ENCODE data around the gene C5orf47.

Gene C5orf47

GRCh38 chr5:173971681-173972345 lies 17.2 kb upstream of the C5orf47 start:
- Histone ChIP-seq H3K4me3 (ENCODE audit: low read length) (no peak overlapping the region), H3K9me3 (ENCODE audit: control insufficient read depth, low read length) (no peaks in the 10 kb centered on the region), H3K27me3 (replicated peaks; ENCODE audit: control insufficient read depth, insufficient read depth, low read length) (peaks cover 10% of the 10 kb centered on the region), H3K4me1 (ENCODE audit: control insufficient read depth, insufficient read depth, low read length) (peaks cover 11% of the 10 kb centered on the region), H3K36me3 (ENCODE audit: control insufficient read depth, insufficient read depth, low read length, severe bottlenecking) (no peaks in the 10 kb centered on the region), H3K9ac (ENCODE audit: low read length) (no peak overlapping the region)
- no peak for DNase-seq (ENCODE audit: low read depth)

- Histone ChIP-seq H3K4me1 (ENCODE audit: control insufficient read depth, insufficient read depth, low read length) (peaks cover 11% of the 10 kb centered on the region), H3K9me3 (ENCODE audit: control insufficient read depth, low read length) (no peaks in the 10 kb centered on the region), H3K27me3 (replicated peaks; ENCODE audit: control insufficient read depth, insufficient read depth, low read length) (peaks cover 10% of the 10 kb centered on the region), H3K9ac (ENCODE audit: low read length) (peak overlapping the region; percentile 68), H3K36me3 (ENCODE audit: control insufficient read depth, insufficient read depth, low read length, severe bottlenecking) (no peaks in the 10 kb centered on the region), H3K4me3 (ENCODE audit: low read length) (peak overlapping the region; percentile 84)
- DNase-seq (ENCODE audit: low read depth) = no peak
Measured at GRCh38 chr5:173972607-173972924, 16.4 kb upstream of the C5orf47 start.

GRCh38 chr5:173972925-173973615 lies 15.9 kb upstream of the C5orf47 start:
- peak; percentile 94 for DNase-seq (ENCODE audit: low read depth)
- no peaks in the 10 kb centered on the region for H3K9me3 ChIP-seq (ENCODE audit: control insufficient read depth, low read length)
- H3K4me3 ChIP-seq (ENCODE audit: low read length) = peak overlapping the region; percentile 84
- peaks cover 10% of the 10 kb centered on the region for H3K27me3 ChIP-seq (replicated peaks; ENCODE audit: control insufficient read depth, insufficient read depth, low read length)
- peak overlapping the region; percentile 68 for H3K9ac ChIP-seq (ENCODE audit: low read length)
- H3K36me3 ChIP-seq (ENCODE audit: control insufficient read depth, insufficient read depth, low read length, severe bottlenecking) = no peaks in the 10 kb centered on the region
- peaks cover 11% of the 10 kb centered on the region for H3K4me1 ChIP-seq (ENCODE audit: control insufficient read depth, insufficient read depth, low read length)

- H3K4me3 ChIP-seq (ENCODE audit: low read length) = peak overlapping the region; percentile 84
Measured at GRCh38 chr5:173973616-173973969, 15.4 kb upstream of the C5orf47 start.

GRCh38 chr5:173974688-173975239 lies 14.2 kb upstream of the C5orf47 start:
- H3K9ac ChIP-seq (ENCODE audit: low read length) = no peak overlapping the region
- H3K27me3 ChIP-seq (replicated peaks; ENCODE audit: control insufficient read depth, insufficient read depth, low read length) = peaks cover 10% of the 10 kb centered on the region
- peaks cover 11% of the 10 kb centered on the region for H3K4me1 ChIP-seq (ENCODE audit: control insufficient read depth, insufficient read depth, low read length)
- H3K36me3 ChIP-seq (ENCODE audit: control insufficient read depth, insufficient read depth, low read length, severe bottlenecking) = no peaks in the 10 kb centered on the region
- no peak for DNase-seq (ENCODE audit: low read depth)
- H3K9me3 ChIP-seq (ENCODE audit: control insufficient read depth, low read length) = no peaks in the 10 kb centered on the region
- no peak overlapping the region for H3K4me3 ChIP-seq (ENCODE audit: low read length)

More at GRCh38 chr5:173973616-173973969, 15.4 kb upstream of the C5orf47 start:
- Histone ChIP-seq H3K9ac (ENCODE audit: low read length) (peak overlapping the region; percentile 68), H3K9me3 (ENCODE audit: control insufficient read depth, low read length) (no peaks in the 10 kb centered on the region), H3K4me1 (ENCODE audit: control insufficient read depth, insufficient read depth, low read length) (peaks cover 11% of the 10 kb centered on the region), H3K27me3 (replicated peaks; ENCODE audit: control insufficient read depth, insufficient read depth, low read length) (peaks cover 10% of the 10 kb centered on the region), H3K36me3 (ENCODE audit: control insufficient read depth, insufficient read depth, low read length, severe bottlenecking) (no peaks in the 10 kb centered on the region)
- no peak for DNase-seq (ENCODE audit: low read depth)

DNA sequence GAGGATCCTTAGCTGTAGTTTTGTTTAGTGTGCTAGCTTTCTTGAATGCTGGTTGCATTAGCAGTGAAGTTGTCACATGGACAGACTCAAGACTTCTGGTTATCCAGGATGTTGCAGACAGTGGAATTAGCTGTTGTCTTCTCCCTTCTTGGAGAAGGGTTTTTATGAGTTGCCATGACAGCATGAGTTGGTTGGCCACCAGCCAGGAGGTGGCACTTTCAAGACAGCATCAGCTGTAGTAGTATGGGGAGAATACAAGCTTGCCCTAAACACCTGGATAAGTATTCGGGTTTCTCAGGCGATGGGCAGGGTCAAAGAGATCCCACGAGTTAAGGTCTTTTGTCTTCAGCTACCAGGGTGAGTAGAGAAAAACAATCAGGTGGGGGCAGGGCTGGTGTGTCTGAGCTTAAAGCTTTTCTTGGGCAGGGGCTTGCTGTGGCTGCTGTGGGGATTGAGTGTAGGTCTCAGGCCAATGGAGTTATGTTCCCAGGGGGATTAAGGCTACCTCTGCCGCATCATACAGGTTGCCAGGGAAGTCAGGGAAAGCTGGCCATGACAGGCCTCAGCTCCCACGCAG lies 7.7 kb upstream of the C5orf47 start:
- no peak overlapping the region for H3K9ac ChIP-seq (ENCODE audit: low read length)
- H3K4me3 ChIP-seq (ENCODE audit: low read length) = no peak overlapping the region
- peaks cover 7% of the 10 kb centered on the region for H3K9me3 ChIP-seq (ENCODE audit: control insufficient read depth, low read length)
- H3K27me3 ChIP-seq (replicated peaks; ENCODE audit: control insufficient read depth, insufficient read depth, low read length) = peaks cover 18% of the 10 kb centered on the region
- H3K4me1 ChIP-seq (ENCODE audit: control insufficient read depth, insufficient read depth, low read length) = no peaks in the 10 kb centered on the region
- no peak for DNase-seq (ENCODE audit: low read depth)
- no peaks in the 10 kb centered on the region for H3K36me3 ChIP-seq (ENCODE audit: control insufficient read depth, insufficient read depth, low read length, severe bottlenecking)

- H3K9ac ChIP-seq (ENCODE audit: low read length) = no peak overlapping the region
- no peak overlapping the region for H3K4me3 ChIP-seq (ENCODE audit: low read length)
- DNase-seq (ENCODE audit: low read depth) = peak; percentile 40
- H3K27me3 ChIP-seq (replicated peaks; ENCODE audit: control insufficient read depth, insufficient read depth, low read length) = peaks cover 18% of the 10 kb centered on the region
- no peaks in the 10 kb centered on the region for H3K36me3 ChIP-seq (ENCODE audit: control insufficient read depth, insufficient read depth, low read length, severe bottlenecking)
- peaks cover 7% of the 10 kb centered on the region for H3K9me3 ChIP-seq (ENCODE audit: control insufficient read depth, low read length)
- H3K4me1 ChIP-seq (ENCODE audit: control insufficient read depth, insufficient read depth, low read length) = no peaks in the 10 kb centered on the region
Measured at GRCh38 chr5:173984218-173984617, 4.8 kb upstream of the C5orf47 start.

DNA sequence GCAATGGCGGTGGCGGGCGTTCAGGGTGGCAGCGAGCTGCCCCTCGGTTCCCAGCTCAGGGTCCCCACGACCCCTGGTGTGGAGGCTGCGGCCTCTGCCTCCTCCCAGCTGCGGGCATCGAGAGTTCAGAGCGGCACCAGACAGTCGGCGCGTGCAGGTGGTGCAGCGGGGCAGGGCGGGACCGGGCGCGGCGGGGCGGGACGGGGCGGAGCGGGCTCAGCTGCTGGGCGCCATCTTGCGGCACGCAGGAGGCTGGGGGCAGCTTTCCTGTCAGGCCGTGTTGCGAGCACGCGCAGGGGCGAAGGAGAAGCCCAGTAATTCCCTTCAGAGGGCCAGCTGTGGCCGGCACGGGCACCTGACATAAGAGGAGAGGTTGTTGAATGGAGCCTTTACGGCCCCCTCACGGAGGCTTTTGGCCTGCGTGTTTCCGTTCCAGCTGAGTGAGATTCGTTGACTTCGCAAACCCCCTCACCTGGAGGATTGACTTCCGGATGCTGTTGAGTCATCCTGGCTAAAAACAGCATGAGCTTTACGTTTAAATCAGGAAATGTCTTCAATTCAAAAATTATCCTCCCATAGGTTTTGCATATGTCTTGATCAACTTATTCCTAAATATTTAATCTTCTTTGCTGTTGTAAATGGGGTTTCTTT lies 587 bp downstream of the C5orf47 start:
- Histone ChIP-seq H3K9me3 (ENCODE audit: control insufficient read depth, low read length) (peaks cover 11% of the 10 kb centered on the region), H3K36me3 (ENCODE audit: control insufficient read depth, insufficient read depth, low read length, severe bottlenecking) (no peaks in the 10 kb centered on the region), H3K27me3 (replicated peaks; ENCODE audit: control insufficient read depth, insufficient read depth, low read length) (peaks cover 5% of the 10 kb centered on the region), H3K4me1 (ENCODE audit: control insufficient read depth, insufficient read depth, low read length) (no peaks in the 10 kb centered on the region), H3K4me3 (ENCODE audit: low read length) (no peak overlapping the region), H3K9ac (ENCODE audit: low read length) (no peak overlapping the region)
- no peak for DNase-seq (ENCODE audit: low read depth)

DNA sequence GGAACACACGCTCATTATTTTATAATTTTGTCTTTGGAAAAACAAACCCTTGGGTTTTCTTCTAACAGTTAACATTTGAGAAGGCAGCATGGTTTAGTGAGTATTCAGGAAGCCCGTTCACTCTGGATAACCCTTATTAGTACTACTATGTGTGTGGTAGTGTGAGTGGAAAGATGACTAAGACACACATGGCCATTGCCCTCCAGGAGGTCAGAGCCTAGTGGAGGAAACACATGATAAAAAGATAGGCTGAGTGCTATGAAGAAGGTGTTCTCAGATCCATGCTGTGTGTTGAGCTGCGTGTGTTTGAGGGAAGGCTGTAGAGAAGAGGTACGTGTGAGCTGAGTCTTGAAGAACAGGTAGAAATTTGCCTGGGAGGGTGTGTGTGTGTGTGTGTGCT lies 8.4 kb downstream of the C5orf47 start:
- Histone ChIP-seq H3K9me3 (ENCODE audit: control insufficient read depth, low read length) (no peaks in the 10 kb centered on the region), H3K4me3 (ENCODE audit: low read length) (no peak overlapping the region), H3K27me3 (replicated peaks; ENCODE audit: control insufficient read depth, insufficient read depth, low read length) (peaks cover 17% of the 10 kb centered on the region), H3K36me3 (ENCODE audit: control insufficient read depth, insufficient read depth, low read length, severe bottlenecking) (no peaks in the 10 kb centered on the region), H3K4me1 (ENCODE audit: control insufficient read depth, insufficient read depth, low read length) (no peaks in the 10 kb centered on the region), H3K9ac (ENCODE audit: low read length) (no peak overlapping the region)
- no peak for DNase-seq (ENCODE audit: low read depth)

DNA sequence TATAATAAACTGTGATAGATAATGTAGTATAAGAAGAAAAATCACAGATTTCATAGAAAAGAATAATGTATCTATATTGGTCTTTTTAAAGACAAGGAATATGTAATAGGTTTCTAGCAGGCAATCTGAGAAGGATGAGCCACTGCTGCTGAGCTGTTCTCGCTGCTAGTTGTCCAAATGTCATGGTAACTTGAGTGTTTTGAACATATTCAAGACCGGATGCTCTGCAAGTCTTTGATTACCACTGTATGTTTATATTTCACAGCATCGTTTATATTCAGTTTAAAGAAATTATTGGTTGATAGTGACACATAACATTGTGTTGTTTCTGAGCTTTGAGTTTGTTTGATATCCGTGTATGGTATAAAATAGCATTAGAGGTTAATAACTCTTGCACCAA lies 9.6 kb downstream of the C5orf47 start:
- H3K4me3 ChIP-seq (ENCODE audit: low read length) = no peak overlapping the region
- H3K36me3 ChIP-seq (ENCODE audit: control insufficient read depth, insufficient read depth, low read length, severe bottlenecking) = no peaks in the 10 kb centered on the region
- H3K27me3 ChIP-seq (replicated peaks; ENCODE audit: control insufficient read depth, insufficient read depth, low read length) = peaks cover 17% of the 10 kb centered on the region
- H3K4me1 ChIP-seq (ENCODE audit: control insufficient read depth, insufficient read depth, low read length) = no peaks in the 10 kb centered on the region
- DNase-seq (ENCODE audit: low read depth) = no peak
- no peaks in the 10 kb centered on the region for H3K9me3 ChIP-seq (ENCODE audit: control insufficient read depth, low read length)
- no peak overlapping the region for H3K9ac ChIP-seq (ENCODE audit: low read length)

DNA sequence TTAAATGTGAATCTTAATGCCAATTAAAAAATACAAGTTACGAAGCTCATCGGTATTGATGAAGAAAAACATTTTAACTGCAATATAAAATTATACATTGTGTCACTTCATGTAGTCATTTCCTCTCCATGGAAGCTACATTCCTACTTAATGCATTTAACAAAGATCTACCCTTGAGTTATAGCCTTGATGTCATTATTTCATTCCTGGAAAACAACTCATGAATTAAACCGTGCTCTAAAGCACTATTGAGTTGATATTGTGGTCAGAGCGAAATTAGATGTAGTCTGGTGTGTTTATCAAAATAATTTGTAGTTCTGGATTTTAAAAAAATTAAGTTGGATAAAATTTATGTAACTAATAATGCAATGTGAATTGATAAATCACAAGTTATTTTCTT lies 11.1 kb downstream of the C5orf47 start:
- Histone ChIP-seq H3K36me3 (ENCODE audit: control insufficient read depth, insufficient read depth, low read length, severe bottlenecking) (no peaks in the 10 kb centered on the region), H3K4me3 (ENCODE audit: low read length) (no peak overlapping the region), H3K9me3 (ENCODE audit: control insufficient read depth, low read length) (no peaks in the 10 kb centered on the region), H3K27me3 (replicated peaks; ENCODE audit: control insufficient read depth, insufficient read depth, low read length) (peaks cover 17% of the 10 kb centered on the region), H3K4me1 (ENCODE audit: control insufficient read depth, insufficient read depth, low read length) (no peaks in the 10 kb centered on the region), H3K9ac (ENCODE audit: low read length) (no peak overlapping the region)
- no peak for DNase-seq (ENCODE audit: low read depth)
